ENCODE data around the gene HES2. TPM values are rescaled to one million over a fixed set of nuclear protein-coding genes. Genes with fewer than 3 reads are reported as not detected.

Gene HES2
- total RNA-seq, 4 donors from 2014 or later, result 10.5 to 38.8 (median 25.4) TPM

DNA sequence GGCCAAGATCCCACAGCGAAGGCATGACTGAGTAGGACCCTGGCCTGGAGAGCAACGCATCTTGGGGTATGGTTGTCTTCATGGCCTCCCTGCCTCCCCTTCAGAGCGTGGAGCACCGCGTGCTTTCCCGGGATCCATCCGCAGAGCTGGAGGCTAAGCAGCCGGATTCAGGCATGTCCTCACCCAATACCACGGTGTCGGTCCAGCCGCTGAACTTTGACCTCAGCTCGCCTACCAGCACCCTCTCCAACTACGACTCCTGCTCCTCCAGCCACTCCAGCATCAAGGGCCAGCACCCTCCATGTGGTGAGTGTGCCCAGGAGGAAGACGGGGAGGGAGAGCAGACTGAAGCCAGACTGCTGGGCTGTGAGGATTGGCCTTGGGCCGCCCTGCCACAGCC, 24.7 kb upstream of the HES2 start:
- no peak for DNase-seq
- 93% methylated on average over 14 of the region's 15 CpGs; no CpG with 5 or more reads in 1 of the 2 donors for WGBS, 2 donors (ENCODE audit: low coverage in 1 of 2)
- in situ Hi-C loops (cut with MboI; ENCODE audit: low pct_ligation_motif_present in 1 of 4, low pct_unique_long_range_greater_than_20kb in 1 of 4, low sequenced_read_pairs in 3 of 4), result no loop called here

DNA sequence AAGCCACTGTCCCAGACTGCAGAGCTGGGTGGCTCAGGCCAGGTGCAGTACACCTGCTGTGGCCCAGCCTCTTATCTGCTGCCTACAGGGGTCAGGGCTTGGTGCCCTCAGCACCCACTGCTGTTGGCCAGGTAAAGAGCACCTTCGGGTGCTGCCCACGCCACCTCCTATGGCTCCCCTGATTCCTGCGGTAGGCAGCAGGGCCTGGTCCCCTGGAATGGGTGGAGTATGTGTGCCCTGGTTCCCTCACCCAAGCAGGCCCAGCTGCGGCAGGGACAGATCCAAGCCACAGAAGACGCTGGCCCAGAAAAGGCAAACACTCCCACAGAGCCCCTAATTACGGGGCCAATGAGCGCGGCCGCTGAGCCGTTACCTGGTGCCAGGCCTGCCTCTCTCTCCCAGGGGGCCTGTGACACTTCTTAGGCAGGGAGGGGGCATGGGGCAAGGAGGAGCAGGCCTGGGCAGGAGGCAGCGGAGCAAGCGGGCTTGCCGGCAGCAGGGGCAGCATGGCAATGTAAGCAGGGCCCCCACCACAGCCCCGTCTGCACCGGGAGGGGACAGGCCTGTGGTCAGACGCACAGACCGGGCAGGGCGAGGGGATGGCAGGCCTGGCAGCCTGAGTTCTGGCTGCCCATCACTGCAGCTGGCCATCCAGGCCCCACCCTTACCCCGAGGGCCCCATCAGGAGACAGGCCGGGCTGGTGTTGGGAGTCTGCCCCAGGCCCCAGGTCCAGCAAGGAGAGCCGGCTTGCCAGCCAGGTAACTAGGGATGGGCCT, 23.8 kb upstream of the HES2 start:
- intact Hi-C loops (cut with DNase I; ENCODE audit: low total_unique reads) (no loop called here), in situ Hi-C loops (cut with MboI; ENCODE audit: low pct_ligation_motif_present in 1 of 4, low pct_unique_long_range_greater_than_20kb in 1 of 4, low sequenced_read_pairs in 3 of 4) (no loop called here)
- TF ChIP-seq, protein P1, sequence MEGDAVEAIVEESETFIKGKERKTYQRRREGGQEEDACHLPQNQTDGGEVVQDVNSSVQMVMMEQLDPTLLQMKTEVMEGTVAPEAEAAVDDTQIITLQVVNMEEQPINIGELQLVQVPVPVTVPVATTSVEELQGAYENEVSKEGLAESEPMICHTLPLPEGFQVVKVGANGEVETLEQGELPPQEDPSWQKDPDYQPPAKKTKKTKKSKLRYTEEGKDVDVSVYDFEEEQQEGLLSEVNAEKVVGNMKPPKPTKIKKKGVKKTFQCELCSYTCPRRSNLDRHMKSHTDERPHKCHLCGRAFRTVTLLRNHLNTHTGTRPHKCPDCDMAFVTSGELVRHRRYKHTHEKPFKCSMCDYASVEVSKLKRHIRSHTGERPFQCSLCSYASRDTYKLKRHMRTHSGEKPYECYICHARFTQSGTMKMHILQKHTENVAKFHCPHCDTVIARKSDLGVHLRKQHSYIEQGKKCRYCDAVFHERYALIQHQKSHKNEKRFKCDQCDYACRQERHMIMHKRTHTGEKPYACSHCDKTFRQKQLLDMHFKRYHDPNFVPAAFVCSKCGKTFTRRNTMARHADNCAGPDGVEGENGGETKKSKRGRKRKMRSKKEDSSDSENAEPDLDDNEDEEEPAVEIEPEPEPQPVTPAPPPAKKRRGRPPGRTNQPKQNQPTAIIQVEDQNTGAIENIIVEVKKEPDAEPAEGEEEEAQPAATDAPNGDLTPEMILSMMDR (IDR thresholded peaks at IDR 0.05), result no peak
- TF ChIP-seq EP300 (IDR thresholded peaks at IDR 0.05; ENCODE audit: low read depth) (no peak), POLR2A (IDR thresholded peaks at IDR 0.05) (no peak), POLR2AphosphoS5 (IDR thresholded peaks at IDR 0.05) (no peak)
- no peak overlapping the region for H3K4me3 ChIP-seq
- H3K27ac ChIP-seq, result no peak overlapping the region
- H3K36me3 ChIP-seq, result no peaks in the 10 kb centered on the region
- H3K9me3 ChIP-seq, result no peaks in the 10 kb centered on the region
- no peak for DNase-seq
- H3K27me3 ChIP-seq, result peaks cover 51% of the 10 kb centered on the region
- 77% methylated on average over 16 of the region's 21 CpGs; no CpG with 5 or more reads in 1 of the 2 donors for WGBS, 2 donors (ENCODE audit: low coverage in 1 of 2)
- H3K4me1 ChIP-seq, result peaks cover 10 to 33% (median 32%) of the 10 kb centered on the region in 4 donors

More for the DNA sequence above, 24.7 kb upstream of the HES2 start:
- H3K4me3 ChIP-seq, result no peak overlapping the region
- H3K27me3 ChIP-seq, result peaks cover 52% of the 10 kb centered on the region
- H3K36me3 ChIP-seq, result no peaks in the 10 kb centered on the region
- intact Hi-C loops (cut with DNase I; ENCODE audit: low total_unique reads), result no loop called here
- peaks cover 10 to 40% (median 37%) of the 10 kb centered on the region in 4 donors for H3K4me1 ChIP-seq
- H3K9me3 ChIP-seq, result no peaks in the 10 kb centered on the region
- TF ChIP-seq EP300 (IDR thresholded peaks at IDR 0.05; ENCODE audit: low read depth) (no peak), POLR2A (IDR thresholded peaks at IDR 0.05) (no peak), POLR2AphosphoS5 (IDR thresholded peaks at IDR 0.05) (no peak)
- TF ChIP-seq, protein P1 (IDR thresholded peaks at IDR 0.05), result no peak
- H3K27ac ChIP-seq, result no peak overlapping the region

DNA sequence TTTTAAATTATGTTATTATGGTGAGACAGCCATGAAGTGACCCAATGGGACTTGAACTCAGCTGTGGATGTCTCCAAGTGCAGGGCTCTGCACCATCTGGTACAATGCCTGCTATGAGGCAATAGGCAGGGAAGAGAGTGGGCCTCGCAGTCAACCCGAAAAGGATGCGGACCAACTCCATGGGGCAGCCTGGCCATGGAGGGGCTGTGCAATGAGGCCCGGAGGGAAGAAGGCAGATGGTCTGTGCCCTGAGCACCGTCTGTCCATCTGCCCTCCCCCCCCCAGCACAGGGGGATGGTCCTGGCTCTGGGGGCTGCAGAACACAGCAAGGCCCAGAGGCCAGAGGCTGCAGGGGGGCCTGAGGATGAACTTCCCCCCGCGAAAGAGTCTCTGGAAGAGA, 21.9 kb upstream of the HES2 start:
- H3K27me3 ChIP-seq, result peaks cover 33% of the 10 kb centered on the region
- WGBS, 2 donors (ENCODE audit: low coverage in 1 of 2), result 90% methylated on average over 7 of the region's 7 CpGs; no CpG with 5 or more reads in 1 of the 2 donors
- no peak for DNase-seq
- H3K4me3 ChIP-seq, result no peak overlapping the region
- intact Hi-C loops (cut with DNase I; ENCODE audit: low total_unique reads) (no loop called here), in situ Hi-C loops (cut with MboI; ENCODE audit: low pct_ligation_motif_present in 1 of 4, low pct_unique_long_range_greater_than_20kb in 1 of 4, low sequenced_read_pairs in 3 of 4) (no loop called here)
- TF ChIP-seq POLR2A (IDR thresholded peaks at IDR 0.05), result no peak
- TF ChIP-seq, protein P1 (IDR thresholded peaks at IDR 0.05), result no peak
- no peak for TF ChIP-seq POLR2AphosphoS5 (IDR thresholded peaks at IDR 0.05)
- TF ChIP-seq EP300 (IDR thresholded peaks at IDR 0.05; ENCODE audit: low read depth), result no peak
- no peak overlapping the region for H3K27ac ChIP-seq
- no peaks in the 10 kb centered on the region for H3K9me3 ChIP-seq
- peaks cover 0 to 14% (median 13%) of the 10 kb centered on the region in 4 donors for H3K4me1 ChIP-seq
- no peaks in the 10 kb centered on the region for H3K36me3 ChIP-seq

DNA sequence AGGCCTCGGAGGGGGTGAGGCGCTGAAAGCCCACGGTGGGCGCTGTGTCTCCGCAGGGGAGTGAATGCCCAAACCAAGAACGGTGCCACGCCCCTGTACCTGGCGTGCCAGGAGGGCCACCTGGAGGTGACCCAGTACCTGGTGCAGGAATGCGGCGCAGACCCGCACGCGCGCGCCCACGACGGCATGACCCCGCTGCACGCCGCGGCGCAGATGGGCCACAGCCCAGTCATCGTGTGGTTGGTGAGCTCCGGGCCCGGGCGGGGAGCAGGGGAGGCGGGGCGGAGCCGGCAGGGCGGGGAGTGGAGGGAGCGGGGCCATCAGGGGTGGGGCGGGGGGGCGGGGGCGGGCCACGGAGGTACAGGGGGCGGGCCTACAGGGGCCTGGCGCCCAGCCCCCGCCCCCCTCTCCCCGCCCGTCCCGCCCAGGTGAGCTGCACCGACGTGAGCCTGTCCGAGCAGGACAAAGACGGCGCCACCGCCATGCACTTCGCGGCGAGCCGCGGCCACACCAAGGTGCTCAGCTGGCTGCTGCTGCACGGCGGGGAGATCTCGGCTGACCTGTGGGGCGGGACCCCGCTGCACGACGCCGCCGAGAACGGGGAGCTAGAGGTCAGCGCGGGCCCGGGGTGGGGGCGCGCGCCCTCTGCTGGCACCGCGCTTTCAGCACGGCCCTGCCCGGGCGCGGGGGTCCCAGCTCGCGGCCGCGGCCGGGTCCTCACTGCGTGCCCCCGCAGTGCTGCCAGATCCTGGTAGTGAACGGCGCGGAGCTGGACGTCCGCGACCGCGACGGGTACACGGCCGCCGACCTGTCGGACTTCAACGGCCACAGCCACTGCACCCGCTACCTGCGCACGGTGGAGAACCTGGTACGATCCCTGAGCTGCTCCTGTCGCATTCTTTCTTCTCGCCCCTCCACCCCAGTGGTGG, 20.7 kb upstream of the HES2 start:
- in situ Hi-C loops (cut with MboI; ENCODE audit: low pct_ligation_motif_present in 1 of 4, low pct_unique_long_range_greater_than_20kb in 1 of 4, low sequenced_read_pairs in 3 of 4), result no loop called here
- H3K9me3 ChIP-seq, result no peaks in the 10 kb centered on the region
- TF ChIP-seq, protein P1 (IDR thresholded peaks at IDR 0.05), result peak in 4 of 5 experiments; percentile 11 to 33 (median 22)
- TF ChIP-seq EP300 (IDR thresholded peaks at IDR 0.05; ENCODE audit: low read depth), result no peak
- peaks cover 0 to 13% (median 11%) of the 10 kb centered on the region in 4 donors for H3K4me1 ChIP-seq
- WGBS, 2 donors (ENCODE audit: low coverage in 1 of 2), result 14% methylated on average over 38 of the region's 101 CpGs; no CpG with 5 or more reads in 1 of the 2 donors
- intact Hi-C loops (cut with DNase I; ENCODE audit: low total_unique reads), result no loop called here
- peak overlapping the region in 2 of 4 donors; percentile 26 to 39 for H3K4me3 ChIP-seq
- H3K27me3 ChIP-seq, result peaks cover 29% of the 10 kb centered on the region
- H3K36me3 ChIP-seq, result no peaks in the 10 kb centered on the region
- peak; percentile 87 for DNase-seq
- H3K27ac ChIP-seq, result no peak overlapping the region

All from transverse colon (tissue), 4 donors.